Astrocyte (in vitro differentiated cells and primary cell): ENCODE measurements around the gene TRMU. TPM values are rescaled to one million over a fixed set of nuclear protein-coding genes. Genes with fewer than 3 reads are reported as not detected.

Experiments
- DNase-seq: peaks from one replicate; pipeline ENCODE4 v3.0.0-alpha.2; 2010; ENCODE audit warnings: low read depth
- FAIRE-seq: peaks from 2 replicates; lab custom pipeline; 2011; peaks lifted over from hg19 to GRCh38; lab: Jason Lieb, UNC
- H2AFZ ChIP-seq: 2 replicates; pipeline ENCODE4 v1.6.0; 2012; ENCODE audit warnings: low read depth, low read length, inconsistent platforms
- H3K27ac ChIP-seq: 2 replicates; pipeline ENCODE4 v1.5.1; 2011; ENCODE audit warnings: low read depth, low read length, inconsistent platforms
- H3K27me3 ChIP-seq: 2 replicates; pipeline ENCODE4 v1.6.0; 2011; ENCODE audit warnings: low read length, inconsistent platforms; ENCODE audit not compliant: insufficient read depth
- H3K36me3 ChIP-seq: 2 replicates; pipeline ENCODE4 v1.5.1; 2011; ENCODE audit warnings: low read length, inconsistent platforms; ENCODE audit not compliant: insufficient read depth
- H3K4me1 ChIP-seq: 2 replicates; pipeline ENCODE4 v1.5.1; 2011; ENCODE audit warnings: low read length, inconsistent platforms; ENCODE audit not compliant: insufficient read depth
- H3K4me2 ChIP-seq: 2 replicates; pipeline ENCODE4 v1.6.0; 2012; ENCODE audit warnings: low read length, inconsistent platforms
- H3K4me3 ChIP-seq: 2 replicates; pipeline ENCODE4 v1.5.1; 2011; ENCODE audit warnings: low read depth, mild to moderate bottlenecking, low read length, inconsistent platforms; ENCODE audit not compliant: insufficient read depth
- H3K79me2 ChIP-seq: 2 replicates; pipeline ENCODE4 v1.6.0; 2012; ENCODE audit warnings: mild to moderate bottlenecking, low read length, inconsistent platforms; ENCODE audit not compliant: insufficient read depth
- H3K9ac ChIP-seq: 2 replicates; pipeline ENCODE4 v1.6.0; 2012; ENCODE audit warnings: mild to moderate bottlenecking, low read length, inconsistent platforms
- H3K9me3 ChIP-seq: 2 replicates; pipeline ENCODE4 v1.5.1; 2012; ENCODE audit warnings: low read depth, mild to moderate bottlenecking, low read length, inconsistent platforms; ENCODE audit not compliant: insufficient read depth
- H4K20me1 ChIP-seq: 2 replicates; pipeline ENCODE4 v1.6.0; 2012; ENCODE audit warnings: low read length, inconsistent platforms; ENCODE audit not compliant: insufficient read depth
- H3K27ac Mint-ChIP-seq: one replicate; pipeline ENCODE4 v1.8.0; 2021; ENCODE audit warnings: mild to moderate bottlenecking, mixed read lengths; ENCODE audit not compliant: unreplicated experiment
- H3K27me3 Mint-ChIP-seq: one replicate; pipeline ENCODE4 v1.8.0; 2021; ENCODE audit warnings: low read depth, mixed read lengths; ENCODE audit not compliant: unreplicated experiment
- H3K36me3 Mint-ChIP-seq: one replicate; pipeline ENCODE4 v1.8.0; 2021; ENCODE audit warnings: low read depth, mixed read lengths; ENCODE audit not compliant: unreplicated experiment
- H3K4me1 Mint-ChIP-seq: one replicate; pipeline ENCODE4 v1.8.0; 2021; ENCODE audit warnings: low read depth, mixed read lengths; ENCODE audit not compliant: unreplicated experiment
- H3K4me3 Mint-ChIP-seq: one replicate; pipeline ENCODE4 v1.8.0; 2021; ENCODE audit warnings: mild to moderate bottlenecking, moderate library complexity, mixed read lengths; ENCODE audit not compliant: unreplicated experiment
- H3K9me3 Mint-ChIP-seq: one replicate; pipeline ENCODE4 v1.8.0; 2021; ENCODE audit warnings: mild to moderate bottlenecking, mixed read lengths; ENCODE audit not compliant: unreplicated experiment
- CTCF ChIP-seq: IDR thresholded peaks from 2 replicates; pipeline ENCODE4 v1.5.1; 2011; ENCODE audit warnings: low read depth, mild to moderate bottlenecking, inconsistent platforms, low read length, moderate library complexity; ENCODE audit not compliant: insufficient read depth
- EZH2 ChIP-seq: IDR thresholded peaks from 2 replicates; pipeline ENCODE4 v1.6.1; 2012; ENCODE audit warnings: mild to moderate bottlenecking, low read length, inconsistent platforms; ENCODE audit not compliant: insufficient read depth
- total RNA-seq: library from RNA; stranded (reverse); gene quantifications from 2 replicates; pipeline ENCODE4 v1.2.1, GENCODE V29; 2021

Gene TRMU
- total RNA-seq, 1 donor from 2014 or later: 33.4 TPM

- TF ChIP-seq EZH2 (no peak), CTCF (no peak)
- Histone ChIP-seq H3K79me2 (peaks cover 12% of the 10 kb centered on the region), H3K4me3 (no peak overlapping the region), H2AFZ (no peak overlapping the region), H3K27me3 (no peaks in the 10 kb centered on the region), H3K4me1 (peaks cover 19% of the 10 kb centered on the region), H3K9me3 (no peaks in the 10 kb centered on the region), H3K9ac (no peak overlapping the region), H3K4me2 (no peak overlapping the region), H3K36me3 (peaks cover 14% of the 10 kb centered on the region), H3K27ac (no peak overlapping the region), H4K20me1 (peaks cover 86% of the 10 kb centered on the region)
- H3K4me1 Mint-ChIP-seq: peaks cover 2% of the 10 kb centered on the region
- peaks cover 30% of the 10 kb centered on the region for H3K36me3 Mint-ChIP-seq
- no peaks in the 10 kb centered on the region for H3K27me3 Mint-ChIP-seq
- FAIRE-seq: no peak
- no peaks in the 10 kb centered on the region for H3K9me3 Mint-ChIP-seq
- H3K27ac Mint-ChIP-seq: no peak overlapping the region
- H3K4me3 Mint-ChIP-seq: no peak overlapping the region
- DNase-seq: peak; percentile 44
These were observed 17.3 kb downstream of the TRMU start for GRCh38 chr22:46352691-46353386.

DNA sequence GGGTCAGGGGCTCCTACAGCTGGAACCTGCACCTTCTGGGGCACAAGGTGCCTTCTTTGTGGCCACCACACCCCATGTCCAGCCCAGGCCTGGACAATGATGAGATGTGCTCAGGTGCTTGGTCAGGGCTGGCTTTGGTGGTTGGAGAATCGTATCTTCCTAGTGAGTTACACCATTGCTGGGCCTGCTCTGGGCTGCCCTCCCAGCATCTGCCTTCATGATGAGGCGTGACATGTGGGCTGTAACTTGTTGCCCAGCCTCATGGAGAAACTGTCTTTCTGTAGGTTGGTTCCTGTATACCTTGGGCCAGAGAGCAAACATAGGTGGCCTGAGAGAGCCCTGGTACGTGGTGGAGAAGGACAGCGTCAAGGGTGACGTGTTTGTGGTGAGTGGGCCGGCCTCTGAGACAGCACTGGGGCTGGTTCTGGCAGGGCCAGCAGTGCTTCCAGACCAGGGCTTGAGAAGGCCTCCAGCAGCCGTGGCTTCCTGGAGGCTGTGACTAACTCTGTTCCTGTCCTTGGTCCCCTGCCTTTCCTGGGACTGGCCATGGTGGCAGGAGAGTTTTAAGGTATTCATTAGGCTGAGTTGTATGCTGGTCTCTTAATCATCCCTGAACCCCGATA lies 18.1 kb downstream of the TRMU start:
- peaks cover 30% of the 10 kb centered on the region for H3K36me3 Mint-ChIP-seq
- no peaks in the 10 kb centered on the region for H3K27me3 Mint-ChIP-seq
- TF ChIP-seq CTCF (no peak), EZH2 (no peak)
- Histone ChIP-seq H3K27ac (no peak overlapping the region), H4K20me1 (peaks cover 84% of the 10 kb centered on the region), H3K27me3 (no peaks in the 10 kb centered on the region), H3K79me2 (peaks cover 8% of the 10 kb centered on the region), H3K4me1 (peaks cover 19% of the 10 kb centered on the region), H3K4me3 (no peak overlapping the region), H3K4me2 (no peak overlapping the region), H2AFZ (no peak overlapping the region), H3K36me3 (peaks cover 12% of the 10 kb centered on the region), H3K9me3 (no peaks in the 10 kb centered on the region), H3K9ac (no peak overlapping the region)
- peaks cover 2% of the 10 kb centered on the region for H3K4me1 Mint-ChIP-seq
- no peaks in the 10 kb centered on the region for H3K9me3 Mint-ChIP-seq
- H3K4me3 Mint-ChIP-seq: peak overlapping the region; percentile 54
- FAIRE-seq (no peak), DNase-seq (no peak)
- H3K27ac Mint-ChIP-seq: no peak overlapping the region
